Fibroblast of skin of scalp (primary cell): ENCODE data around the gene BRSK1.
A peak's percentile ranks its signal among the peaks of the same experiment; 100 is the strongest.

ENCODE experiments used
- DNase-seq: peaks from one replicate; pipeline ENCODE4 v3.0.0-alpha.2; 2013

Gene BRSK1

GRCh38 chr19:55353803-55354697 lies 70.3 kb downstream of the BRSK1 start:
- DNase-seq, result peak; percentile 58

GRCh38 chr19:55354698-55355212 lies 71.0 kb downstream of the BRSK1 start, which contains the start of gene COX6B2:
TSS of gene COX6B2 (minus strand) at chr19:55354719. CDS start at chr19:55354521, 198 bp downstream.
- DNase-seq, result no peak

GRCh38 chr19:55355213-55355821 lies 71.5 kb downstream of the BRSK1 start:
- DNase-seq, result no peak

- no peak for DNase-seq
These were observed 74.7 kb downstream of the BRSK1 start for GRCh38 chr19:55358493-55358892.

- DNase-seq, result no peak
These were observed 75.4 kb downstream of the BRSK1 start for GRCh38 chr19:55358943-55359908.

GRCh38 chr19:55360902-55361301 lies 77.1 kb downstream of the BRSK1 start:
- no peak for DNase-seq
